GM12891 (cell line): Measurements from ENCODE around the gene SLC16A11.
"Not testable (repeated sequence)": the region's sequence is repeated elsewhere in the genome, so short reads cannot be mapped to it uniquely, and the experiment has no call there.

Experiments
- PAX5 ChIP-seq: IDR thresholded peaks from 2 replicates; pipeline ENCODE4 v1.6.1; 2011; ENCODE audit warnings: low read length, moderate library complexity, mild to moderate bottlenecking; ENCODE audit not compliant: insufficient read depth, severe bottlenecking
- POLR2A ChIP-seq: IDR thresholded peaks from 2 replicates; pipeline ENCODE4 v1.6.1; 2011; ENCODE audit warnings: low read depth, low read length, control low read depth
- POLR2AphosphoS5 ChIP-seq: IDR thresholded peaks from 2 replicates; pipeline ENCODE4 v1.6.1; 2011; ENCODE audit warnings: low read depth, low read length, control low read depth
- SPI1 ChIP-seq: IDR thresholded peaks from 2 replicates; pipeline ENCODE4 v1.6.1; 2011; ENCODE audit warnings: low read depth, low read length, control low read depth
- TAF1 ChIP-seq: IDR thresholded peaks from 2 replicates; pipeline ENCODE4 v1.6.1; 2011; ENCODE audit warnings: low read depth, low read length, control low read depth

GRCh38 chr17:7089570-7089969, 45.7 kb upstream of the SLC16A11 start:
- TF ChIP-seq POLR2AphosphoS5, TAF1, POLR2A, PAX5, SPI1: not testable (repeated sequence)
